Measurements from ENCODE around the gene PSPN. TPM values are rescaled to one million over a fixed set of nuclear protein-coding genes. Genes with fewer than 3 reads are reported as not detected.

Gene PSPN
- total and polyA plus RNA-seq, 8 donors: 0.64 to 1.4 (median 0.92) TPM

DNA sequence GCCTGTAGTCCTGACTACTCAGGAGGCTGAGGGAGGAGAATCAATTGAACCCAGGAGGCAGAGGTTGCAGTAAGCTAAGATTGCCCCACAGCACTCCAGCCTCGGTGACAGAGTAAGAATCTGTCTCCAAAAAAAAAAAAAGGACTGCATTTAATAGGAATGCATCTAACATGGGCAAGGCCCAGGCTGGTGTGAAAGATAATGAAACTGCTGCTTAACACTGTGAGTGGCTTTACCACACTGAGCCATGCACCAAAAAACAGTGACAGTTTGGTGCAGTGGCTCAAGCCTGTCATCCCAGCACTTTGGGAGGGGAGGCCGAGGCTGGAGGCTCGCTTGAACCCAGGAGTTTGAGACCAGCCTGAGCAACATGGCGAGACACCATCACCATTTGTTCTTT lies 8.6 kb upstream of the PSPN start:
- intact Hi-C loops (cut with DNase I): no loop called here
- Histone ChIP-seq H3K27me3 (no peaks in the 10 kb centered on the region), H3K9me3 (no peaks in the 10 kb centered on the region), H3K27ac (no peak overlapping the region), H3K4me3 (no peak overlapping the region), H3K36me3 (peaks cover 9 to 78% (median 61%) of the 10 kb centered on the region in 3 donors), H3K4me1 (no peaks in the 10 kb centered on the region)
- FAIRE-seq: no peak
- 94 to 95% methylated on average over 4 of the region's 4 CpGs for WGBS, 2 donors
- DNase-seq: no peak
- no peak for ATAC-seq
- TF ChIP-seq, protein P1, sequence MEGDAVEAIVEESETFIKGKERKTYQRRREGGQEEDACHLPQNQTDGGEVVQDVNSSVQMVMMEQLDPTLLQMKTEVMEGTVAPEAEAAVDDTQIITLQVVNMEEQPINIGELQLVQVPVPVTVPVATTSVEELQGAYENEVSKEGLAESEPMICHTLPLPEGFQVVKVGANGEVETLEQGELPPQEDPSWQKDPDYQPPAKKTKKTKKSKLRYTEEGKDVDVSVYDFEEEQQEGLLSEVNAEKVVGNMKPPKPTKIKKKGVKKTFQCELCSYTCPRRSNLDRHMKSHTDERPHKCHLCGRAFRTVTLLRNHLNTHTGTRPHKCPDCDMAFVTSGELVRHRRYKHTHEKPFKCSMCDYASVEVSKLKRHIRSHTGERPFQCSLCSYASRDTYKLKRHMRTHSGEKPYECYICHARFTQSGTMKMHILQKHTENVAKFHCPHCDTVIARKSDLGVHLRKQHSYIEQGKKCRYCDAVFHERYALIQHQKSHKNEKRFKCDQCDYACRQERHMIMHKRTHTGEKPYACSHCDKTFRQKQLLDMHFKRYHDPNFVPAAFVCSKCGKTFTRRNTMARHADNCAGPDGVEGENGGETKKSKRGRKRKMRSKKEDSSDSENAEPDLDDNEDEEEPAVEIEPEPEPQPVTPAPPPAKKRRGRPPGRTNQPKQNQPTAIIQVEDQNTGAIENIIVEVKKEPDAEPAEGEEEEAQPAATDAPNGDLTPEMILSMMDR (IDR thresholded peaks at IDR 0.05): no peak

DNA sequence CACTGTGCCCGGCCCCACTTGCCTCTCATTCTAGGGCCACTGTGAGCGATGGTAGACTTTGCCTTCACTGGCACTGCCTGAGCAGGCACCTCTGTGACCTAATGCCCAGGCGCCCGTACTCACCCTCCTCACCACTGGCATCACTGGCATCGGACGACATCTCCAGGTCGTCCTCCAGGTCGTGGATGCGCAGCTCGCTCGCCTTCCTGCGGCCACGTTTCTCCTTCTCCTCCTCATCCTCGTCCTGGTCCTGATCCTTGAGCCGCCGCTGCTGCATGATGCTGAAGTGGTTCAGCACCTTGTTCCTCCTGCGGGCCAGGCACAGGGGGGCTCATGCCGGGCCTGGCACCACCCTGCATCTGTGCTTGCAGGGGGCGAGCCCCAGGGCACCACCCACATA lies 7.5 kb upstream of the PSPN start:
- intact Hi-C loops (cut with DNase I): no loop called here
- 92 to 98% methylated on average over 19 of the region's 19 CpGs for WGBS, 2 donors
- DNase-seq (no peak), ATAC-seq (no peak), FAIRE-seq (no peak)
- Histone ChIP-seq H3K4me3 (no peak overlapping the region), H3K36me3 (peaks cover 9 to 71% (median 51%) of the 10 kb centered on the region in 3 donors), H3K4me1 (no peaks in the 10 kb centered on the region), H3K27me3 (no peaks in the 10 kb centered on the region), H3K9me3 (no peaks in the 10 kb centered on the region), H3K27ac (no peak overlapping the region)
- TF ChIP-seq, protein P1 (IDR thresholded peaks at IDR 0.05): no peak

DNA sequence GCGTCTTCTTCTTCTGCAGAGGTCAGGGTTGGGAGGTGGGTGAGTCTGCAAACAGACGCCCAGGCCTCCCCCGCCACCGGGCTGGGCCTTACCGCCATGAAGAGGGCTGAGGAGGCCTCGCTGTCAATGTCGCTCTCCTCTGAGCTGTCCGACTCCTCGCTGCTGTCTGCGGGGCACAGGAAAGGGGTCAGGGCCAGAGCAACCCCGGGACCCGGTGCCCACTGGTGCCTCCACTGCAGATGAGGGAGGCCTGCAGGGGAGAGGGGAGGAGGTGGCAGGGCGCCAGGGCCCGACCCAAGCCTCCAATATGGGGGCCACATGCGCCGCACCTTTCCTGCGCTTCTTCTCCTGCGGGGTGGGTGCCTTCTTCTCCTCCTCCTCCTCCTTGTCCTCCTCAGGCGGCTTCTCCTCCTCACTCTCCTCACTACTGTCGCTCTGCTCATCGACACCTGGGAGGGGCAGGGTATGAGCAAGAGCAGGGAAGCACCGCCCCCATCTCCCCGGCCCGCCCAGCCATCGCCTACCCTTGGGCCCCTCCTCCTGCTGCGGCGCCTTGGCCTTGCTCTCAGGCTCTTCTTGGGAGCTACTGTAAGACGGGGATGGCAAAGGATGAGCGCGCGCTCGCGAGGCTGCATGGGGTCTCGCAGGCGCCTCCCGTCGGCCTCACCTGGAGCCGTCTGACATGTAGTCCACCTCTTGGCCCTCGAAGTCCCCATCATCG lies 5.5 kb upstream of the PSPN start:
- TF ChIP-seq, protein P1 (IDR thresholded peaks at IDR 0.05): no peak
- Histone ChIP-seq H3K27ac (no peak overlapping the region), H3K27me3 (no peaks in the 10 kb centered on the region), H3K36me3 (peaks cover 9 to 53% (median 39%) of the 10 kb centered on the region in 3 donors), H3K9me3 (no peaks in the 10 kb centered on the region), H3K4me3 (no peak overlapping the region), H3K4me1 (no peaks in the 10 kb centered on the region)
- intact Hi-C loops (cut with DNase I): no loop called here
- FAIRE-seq: no peak
- DNase-seq: peak in 1 of 6 donors; percentile 73
- ATAC-seq: no peak
- 97 to 98% methylated on average over 39 to 40 of the region's 40 CpGs for WGBS, 2 donors

DNA sequence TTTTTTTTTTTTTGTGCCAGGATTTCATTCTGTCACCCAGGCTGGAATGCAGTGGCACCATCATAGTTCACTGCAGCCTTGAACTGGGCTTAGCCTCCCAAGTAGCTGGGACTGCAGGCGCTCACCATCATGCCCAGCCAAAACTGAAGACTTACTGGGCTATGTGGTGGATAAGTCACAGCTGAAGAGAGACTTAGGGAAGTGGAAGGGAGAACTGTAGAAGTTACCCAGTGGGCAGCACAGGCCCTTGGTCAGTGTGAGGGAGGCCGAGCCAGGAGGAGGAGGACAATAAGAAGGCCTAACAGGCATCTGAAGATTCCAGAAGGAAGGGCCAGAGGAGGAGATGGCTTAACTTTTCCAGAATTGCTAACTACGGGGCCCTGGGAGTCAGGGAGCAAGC lies 4.0 kb upstream of the PSPN start:
- intact Hi-C loops (cut with DNase I): no loop called here
- Histone ChIP-seq H3K27me3 (no peaks in the 10 kb centered on the region), H3K36me3 (peaks cover 9 to 44% (median 31%) of the 10 kb centered on the region in 3 donors), H3K4me3 (no peak overlapping the region), H3K4me1 (no peaks in the 10 kb centered on the region), H3K27ac (no peak overlapping the region), H3K9me3 (no peaks in the 10 kb centered on the region)
- 77 to 99% methylated on average over 3 of the region's 3 CpGs for whole genome bisulfite sequencing, 2 donors
- DNase-seq: no peak
- FAIRE-seq: no peak
- ATAC-seq: no peak
- TF ChIP-seq, protein P1 (IDR thresholded peaks at IDR 0.05): no peak

DNA sequence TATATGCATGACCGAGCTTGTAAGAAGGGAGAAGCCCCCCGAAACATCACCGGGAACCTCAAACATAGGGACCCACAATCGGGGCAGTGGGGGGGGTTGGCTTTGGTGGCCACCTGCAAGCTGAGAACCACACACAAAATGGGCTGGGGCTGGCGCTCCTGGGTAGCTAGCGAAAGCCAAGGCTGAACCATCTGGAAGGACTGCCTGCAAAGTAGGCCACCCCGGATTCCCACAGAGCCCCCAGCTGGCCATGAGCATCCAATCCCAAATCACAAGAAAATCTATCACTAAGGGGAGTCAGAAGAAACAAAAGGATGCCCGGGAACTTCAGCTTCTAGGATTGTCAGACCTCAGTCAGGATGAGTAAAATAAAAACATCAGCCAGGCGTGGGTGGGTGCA lies 2.8 kb upstream of the PSPN start:
- FAIRE-seq (no peak), DNase-seq (no peak), ATAC-seq (no peak)
- Histone ChIP-seq H3K27me3 (no peaks in the 10 kb centered on the region), H3K4me1 (no peaks in the 10 kb centered on the region), H3K36me3 (peaks cover 9 to 42% (median 26%) of the 10 kb centered on the region in 3 donors), H3K27ac (no peak overlapping the region), H3K9me3 (no peaks in the 10 kb centered on the region), H3K4me3 (no peak overlapping the region)
- TF ChIP-seq, protein P1 (IDR thresholded peaks at IDR 0.05): no peak
- intact Hi-C loops (cut with DNase I): no loop called here
- 86 to 93% methylated on average over 9 of the region's 9 CpGs for WGBS, 2 donors

Measured in pancreas (tissue), 10 donors.